KBM-7 (cell line): Measurements from ENCODE around the gene GRM1.

Experiments used
- DNase-seq: peaks from one replicate; pipeline ENCODE4 v3.0.0-alpha.2; 2015
- in situ Hi-C: fragments of 300-500 bp; cut with MboI; formaldehyde crosslinking; loops from 2 replicates; pipeline ENCODE4 v1.14.3; 2020; ENCODE audit warnings: low sequenced_read_pairs, low pct_unique_long_range_greater_than_20kb, mixed read lengths

GRM1 gene

GRCh38 chr6:146410851-146411595 lies 382.2 kb downstream of the GRM1 start:
- DNase-seq, result no peak
- in situ Hi-C loops, result no loop called here

GRCh38 chr6:146419576-146419975 lies 390.7 kb downstream of the GRM1 start:
- in situ Hi-C loops, result no loop called here
- no peak for DNase-seq

- in situ Hi-C loops, result no loop called here
- no peak for DNase-seq
These were observed 391.4 kb downstream of the GRM1 start for GRCh38 chr6:146420255-146420654.

GRCh38 chr6:146422789-146423375 lies 394.0 kb downstream of the GRM1 start:
- in situ Hi-C loops, result no loop called here
- DNase-seq, result no peak

- DNase-seq, result no peak
- in situ Hi-C loops, result no loop called here
These were observed 394.6 kb downstream of the GRM1 start for GRCh38 chr6:146423452-146423851.

- in situ Hi-C loops, result no loop called here
- no peak for DNase-seq
These were observed 397.7 kb downstream of the GRM1 start for GRCh38 chr6:146426516-146426915.

GRCh38 chr6:146429831-146430230 lies 401.0 kb downstream of the GRM1 start:
- in situ Hi-C loops, result no loop called here
- DNase-seq, result no peak

- no peak for DNase-seq
- in situ Hi-C loops, result no loop called here
These were observed 405.2 kb downstream of the GRM1 start for GRCh38 chr6:146433881-146434731.

- in situ Hi-C loops, result no loop called here
These were observed 406.0 kb downstream of the GRM1 start for GRCh38 chr6:146434732-146435390.

GRCh38 chr6:146441907-146442306 lies 413.0 kb downstream of the GRM1 start:
- DNase-seq, result no peak
- in situ Hi-C loops, result no loop called here

More at GRCh38 chr6:146434732-146435390, 406.0 kb downstream of the GRM1 start:
- no peak for DNase-seq

- in situ Hi-C loops, result no loop called here
- DNase-seq, result no peak
These were observed 415.3 kb downstream of the GRM1 start for GRCh38 chr6:146444189-146444588.

- in situ Hi-C loops, result no loop called here
- DNase-seq, result no peak
These were observed 416.4 kb downstream of the GRM1 start for GRCh38 chr6:146445233-146445632.

- in situ Hi-C loops, result no loop called here
- DNase-seq, result no peak
These were observed 428.0 kb downstream of the GRM1 start for GRCh38 chr6:146456886-146457285.

GRCh38 chr6:146460941-146461340 lies 432.1 kb downstream of the GRM1 start:
- no peak for DNase-seq
- in situ Hi-C loops, result no loop called here

- DNase-seq, result no peak
- in situ Hi-C loops, result no loop called here
These were observed 441.4 kb downstream of the GRM1 start for GRCh38 chr6:146470091-146470770.

GRCh38 chr6:146472918-146473317 lies 444.1 kb downstream of the GRM1 start:
- in situ Hi-C loops, result no loop called here

GRCh38 chr6:146481527-146481926 lies 452.7 kb downstream of the GRM1 start:
- in situ Hi-C loops, result no loop called here
- DNase-seq, result no peak

More at GRCh38 chr6:146472918-146473317, 444.1 kb downstream of the GRM1 start:
- no peak for DNase-seq

GRCh38 chr6:146484411-146484810 lies 455.5 kb downstream of the GRM1 start:
- in situ Hi-C loops, result no loop called here
- no peak for DNase-seq
